Measurements from ENCODE around the gene SNX2. TPM values are rescaled to one million over a fixed set of nuclear protein-coding genes. Genes with fewer than 3 reads are reported as not detected.

The SNX2 gene
- total RNA-seq, 4 donors from 2014 or later = 35.5 to 44.8 (median 41.6) TPM

GRCh38 chr5:122831984-122832383 lies 57.1 kb downstream of the SNX2 start:
- TF ChIP-seq POLR2A (IDR thresholded peaks at IDR 0.05) = no peak
- TF ChIP-seq CTCF (IDR thresholded peaks at IDR 0.05) = no peak
- H3K4me3 ChIP-seq (ENCODE audit: low read depth, poor library complexity, severe bottlenecking) = no peak overlapping the region
- intact Hi-C loops (cut with DNase I; ENCODE audit: low total_unique reads) = no loop called here
- 49 to 59% methylated on average over 1 of the region's 1 CpG for WGBS, 2 donors
- no peak for DNase-seq (ENCODE audit: low spot score in 2 of 2)

GRCh38 chr5:122835681-122836080 lies 60.8 kb downstream of the SNX2 start:
- 71 to 83% methylated on average over 1 of the region's 1 CpG for WGBS, 2 donors
- intact Hi-C loops (cut with DNase I; ENCODE audit: low total_unique reads) = no loop called here

GRCh38 chr5:122836947-122837346 lies 62.1 kb downstream of the SNX2 start:
- 79% methylated on average over 3 of the region's 3 CpGs for WGBS, 2 donors

More at GRCh38 chr5:122835681-122836080, 60.8 kb downstream of the SNX2 start:
- TF ChIP-seq POLR2A (IDR thresholded peaks at IDR 0.05) (no peak), CTCF (IDR thresholded peaks at IDR 0.05) (no peak)
- H3K4me3 ChIP-seq (ENCODE audit: low read depth, poor library complexity, severe bottlenecking) = no peak overlapping the region
- no peak for DNase-seq (ENCODE audit: low spot score in 2 of 2)

GRCh38 chr5:122839731-122840130 lies 64.9 kb downstream of the SNX2 start:
- no peak for DNase-seq (ENCODE audit: low spot score in 2 of 2)
- TF ChIP-seq POLR2A (IDR thresholded peaks at IDR 0.05) = no peak
- TF ChIP-seq CTCF (IDR thresholded peaks at IDR 0.05) = no peak
- H3K4me3 ChIP-seq (ENCODE audit: low read depth, poor library complexity, severe bottlenecking) = no peak overlapping the region
- intact Hi-C loops (cut with DNase I; ENCODE audit: low total_unique reads) = no loop called here
- WGBS, 2 donors = 96% methylated on average over 4 of the region's 4 CpGs

More at GRCh38 chr5:122836947-122837346, 62.1 kb downstream of the SNX2 start:
- no peak overlapping the region for H3K4me3 ChIP-seq (ENCODE audit: low read depth, poor library complexity, severe bottlenecking)
- DNase-seq (ENCODE audit: low spot score in 2 of 2) = no peak
- TF ChIP-seq CTCF (IDR thresholded peaks at IDR 0.05) = no peak
- no peak for TF ChIP-seq POLR2A (IDR thresholded peaks at IDR 0.05)
- intact Hi-C loops (cut with DNase I; ENCODE audit: low total_unique reads) = no loop called here

GRCh38 chr5:122842016-122842580 lies 67.2 kb downstream of the SNX2 start:
- H3K4me3 ChIP-seq (ENCODE audit: low read depth, poor library complexity, severe bottlenecking) = no peak overlapping the region
- 90 to 92% methylated on average over 6 of the region's 6 CpGs for WGBS, 2 donors
- TF ChIP-seq POLR2A (IDR thresholded peaks at IDR 0.05) = no peak
- no peak for DNase-seq (ENCODE audit: low spot score in 2 of 2)
- intact Hi-C loops (cut with DNase I; ENCODE audit: low total_unique reads) = no loop called here

- peak in 1 of 2 donors; percentile 32 for DNase-seq (ENCODE audit: low spot score in 2 of 2)
- 28 to 33% methylated on average over 22 of the region's 22 CpGs for WGBS, 2 donors
- intact Hi-C loops (cut with DNase I; ENCODE audit: low total_unique reads) = no loop called here
- TF ChIP-seq POLR2A (IDR thresholded peaks at IDR 0.05) (no peak), CTCF (IDR thresholded peaks at IDR 0.05) (no peak)
- peak overlapping the region; percentile 84 for H3K4me3 ChIP-seq (ENCODE audit: low read depth, poor library complexity, severe bottlenecking)
Observed at GRCh38 chr5:122844136-122844909, 69.4 kb downstream of the SNX2 start.
